GM19324 (cell line): ENCODE measurements around the gene NDUFV2.
"Not testable (repeated sequence)": the region's sequence is repeated elsewhere in the genome, so short reads cannot be mapped to it uniquely, and the experiment has no call there.

Experiments used
- ATAC-seq: cut with Tn5 transposase; IDR thresholded peaks from one replicate; pipeline ENCODE4 v1.9.1; 2021; ENCODE audit warnings: mild to moderate bottlenecking, moderate library complexity; ENCODE audit not compliant: unreplicated experiment, low FRiP score

The NDUFV2 gene

DNA sequence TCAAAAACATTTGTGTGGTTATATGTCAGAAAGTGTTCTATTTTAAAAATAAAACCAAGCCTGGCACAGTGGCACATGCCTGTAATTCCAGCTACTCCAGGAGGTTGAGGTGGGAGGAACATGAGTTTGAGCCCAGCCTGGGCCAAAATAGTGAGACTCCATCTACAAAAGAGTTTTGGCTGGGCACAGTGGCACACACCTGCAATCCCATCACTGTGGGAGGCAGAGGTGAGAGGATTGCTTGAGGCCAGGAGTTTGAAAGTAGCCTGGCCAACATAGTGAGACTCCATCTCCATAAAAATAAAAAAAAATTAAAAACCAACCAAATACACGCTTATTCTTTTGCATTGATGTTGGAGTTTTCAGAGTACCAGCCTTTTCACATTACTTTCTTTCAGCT, 43.7 kb downstream of the NDUFV2 start:
- no peak for ATAC-seq

DNA sequence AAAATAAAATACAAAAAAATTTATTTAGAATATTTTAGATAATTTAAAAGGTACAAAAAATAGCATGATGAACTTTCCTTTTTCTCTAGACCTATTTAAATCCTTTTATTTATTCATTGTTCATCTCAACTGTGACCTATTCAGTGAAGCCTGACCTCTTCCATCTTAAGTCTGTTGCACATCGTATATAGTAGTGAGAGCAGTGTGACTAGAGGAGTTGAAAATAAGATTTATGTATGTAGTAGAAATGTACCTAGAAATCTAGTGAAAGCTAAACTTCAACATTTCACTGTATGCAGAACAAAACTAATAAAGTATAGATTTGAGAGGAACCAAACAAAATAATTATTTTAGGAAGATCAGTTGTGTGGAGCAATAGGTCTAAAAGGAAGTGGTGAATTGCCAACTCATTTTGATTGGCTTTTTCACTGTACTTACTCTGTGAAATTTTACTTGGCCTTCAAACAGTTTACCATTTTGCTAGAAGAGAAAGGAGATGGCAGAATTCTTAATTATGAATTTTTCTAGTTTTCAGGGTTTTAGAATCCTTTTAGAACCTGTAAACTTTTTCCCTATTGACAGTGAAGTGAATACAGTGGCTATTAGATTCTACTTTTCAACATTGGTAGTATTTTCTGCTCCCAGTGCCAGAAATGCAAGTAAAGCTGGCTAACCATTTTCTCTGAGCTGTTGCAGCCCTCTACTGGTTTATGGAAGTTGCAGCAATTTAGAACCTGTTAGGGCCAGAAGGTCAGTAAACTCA, 45.1 kb downstream of the NDUFV2 start:
- no peak for ATAC-seq

DNA sequence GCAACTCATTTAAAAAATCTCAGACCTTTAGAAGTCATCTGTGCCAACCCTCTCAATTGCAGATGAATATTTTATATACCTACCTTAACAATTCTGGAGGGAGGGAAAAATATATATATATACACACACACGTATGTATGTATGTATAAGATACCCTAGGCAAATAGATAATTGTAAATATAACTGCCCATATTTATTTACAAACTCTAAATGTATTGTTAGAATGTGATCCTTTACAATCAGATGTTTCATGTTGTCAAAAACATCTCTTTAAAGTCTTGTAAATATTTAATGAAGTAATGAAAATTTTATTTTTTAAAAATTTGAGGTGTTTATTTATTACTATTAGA, 45.7 kb downstream of the NDUFV2 start:
- ATAC-seq = no peak

- no peak for ATAC-seq
Measured at GRCh38 chr18:9150121-9150520, 47.6 kb downstream of the NDUFV2 start.

- ATAC-seq = no peak
Measured at GRCh38 chr18:9153256-9153655, 50.8 kb downstream of the NDUFV2 start.

GRCh38 chr18:9156604-9157249, 54.2 kb downstream of the NDUFV2 start:
- no peak for ATAC-seq

DNA sequence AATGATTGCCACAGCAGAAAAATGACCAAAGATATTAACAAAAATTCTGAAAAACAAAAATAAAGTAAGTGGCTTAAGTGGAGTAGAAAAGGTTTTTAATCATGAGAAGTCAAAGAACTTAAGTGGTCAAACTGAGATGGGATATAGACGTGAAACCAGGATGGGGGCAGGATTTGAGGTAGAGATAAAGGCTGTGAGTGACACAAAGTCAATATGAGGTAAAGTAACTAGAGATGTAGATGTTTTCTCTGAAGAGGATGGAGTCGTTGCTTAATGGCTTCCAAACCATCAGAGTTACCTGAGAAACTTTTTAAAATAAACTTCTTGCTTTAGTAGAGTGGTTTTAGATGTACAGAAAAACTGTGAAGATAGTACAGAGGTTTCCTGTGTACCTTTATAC, 55.3 kb downstream of the NDUFV2 start:
- ATAC-seq = no peak

GRCh38 chr18:9160014-9160413, 57.5 kb downstream of the NDUFV2 start:
- ATAC-seq = no peak

DNA sequence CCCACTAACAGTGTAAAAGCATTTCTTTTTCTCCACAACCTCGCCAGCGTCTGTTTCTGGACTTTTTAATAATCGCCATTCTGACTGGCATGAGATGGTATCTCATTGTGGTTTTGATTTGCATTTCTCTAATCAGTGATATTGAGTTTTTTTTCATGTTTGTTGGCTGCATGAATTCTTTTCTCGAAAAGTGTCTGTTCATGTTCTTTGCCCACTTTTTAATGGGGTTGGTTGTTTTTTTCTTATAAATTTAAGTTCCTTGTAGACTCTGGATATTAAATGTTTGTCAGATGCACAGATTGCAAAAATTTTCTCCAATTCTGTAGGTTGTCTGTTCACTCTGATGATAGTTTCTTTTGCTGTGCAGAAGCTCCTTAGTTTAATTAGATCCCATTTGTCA, 60.2 kb downstream of the NDUFV2 start:
- not testable (repeated sequence) for ATAC-seq

DNA sequence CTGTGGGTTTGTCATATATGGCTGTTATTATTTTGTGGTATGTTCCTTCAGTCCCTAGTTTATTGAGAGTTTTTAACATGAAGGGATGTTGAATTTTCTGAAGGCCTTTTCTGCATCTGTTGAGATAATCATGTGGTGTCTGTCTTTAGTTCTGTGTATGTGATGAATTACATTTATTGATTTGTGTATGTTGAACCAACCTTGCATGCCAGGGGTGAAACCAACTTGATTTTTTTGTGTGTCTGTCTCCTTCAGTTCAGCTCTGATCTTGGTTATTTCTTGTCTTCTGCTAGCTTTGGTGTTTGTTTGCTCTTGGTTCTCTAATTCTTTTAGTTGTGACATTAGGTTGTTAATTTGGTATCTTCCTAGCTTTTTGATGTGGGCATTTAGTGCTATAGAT, 61.6 kb downstream of the NDUFV2 start:
- ATAC-seq = not testable (repeated sequence)

GRCh38 chr18:9165883-9166282, 63.4 kb downstream of the NDUFV2 start:
- not testable (repeated sequence) for ATAC-seq

GRCh38 chr18:9169515-9169914, 67.0 kb downstream of the NDUFV2 start:
- ATAC-seq = not testable (repeated sequence)

- ATAC-seq = not testable (repeated sequence)
Measured at GRCh38 chr18:9171919-9172318, 69.4 kb downstream of the NDUFV2 start.

DNA sequence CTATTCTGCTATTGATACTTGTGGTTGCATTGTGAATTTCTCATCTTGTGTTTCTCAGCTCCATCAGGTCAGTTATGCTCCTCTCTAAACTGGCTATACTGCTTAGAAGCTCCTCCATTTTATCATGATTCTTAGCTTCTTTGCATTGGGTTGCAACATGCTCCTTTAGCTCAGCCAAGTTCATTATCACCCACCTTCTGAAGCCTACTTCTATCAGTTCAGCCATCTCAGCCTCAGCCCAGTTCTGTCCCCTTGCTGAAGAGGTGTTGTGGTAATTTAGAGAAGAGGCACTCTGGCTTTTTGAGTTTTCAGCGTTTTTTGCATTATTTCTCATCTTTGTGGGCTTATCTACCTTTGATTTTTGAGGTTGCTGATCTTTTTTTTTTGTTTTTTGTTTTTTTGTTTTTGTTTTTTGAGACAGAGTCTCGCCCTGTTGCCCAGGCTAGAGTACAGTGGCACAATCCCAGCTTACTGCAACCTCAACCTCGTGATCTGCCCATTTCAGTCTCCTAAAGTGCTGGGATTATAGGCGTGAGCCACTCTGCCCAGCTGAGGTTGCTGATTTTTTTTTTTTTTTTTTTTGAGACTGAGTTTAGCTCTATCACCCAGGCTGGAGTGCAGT, 70.1 kb downstream of the NDUFV2 start:
- ATAC-seq = no peak

- no peak for ATAC-seq
Measured at GRCh38 chr18:9173770-9174233, 71.3 kb downstream of the NDUFV2 start.

GRCh38 chr18:9174302-9174701, 71.8 kb downstream of the NDUFV2 start:
- no peak for ATAC-seq

- ATAC-seq = no peak
Measured at GRCh38 chr18:9175115-9175514, 72.6 kb downstream of the NDUFV2 start.

- ATAC-seq = no peak
Measured at GRCh38 chr18:9177031-9177430, 74.5 kb downstream of the NDUFV2 start.

- ATAC-seq = no peak
Measured at GRCh38 chr18:9177466-9177865, 75.0 kb downstream of the NDUFV2 start.

GRCh38 chr18:9178557-9178956, 76.1 kb downstream of the NDUFV2 start:
- no peak for ATAC-seq

DNA sequence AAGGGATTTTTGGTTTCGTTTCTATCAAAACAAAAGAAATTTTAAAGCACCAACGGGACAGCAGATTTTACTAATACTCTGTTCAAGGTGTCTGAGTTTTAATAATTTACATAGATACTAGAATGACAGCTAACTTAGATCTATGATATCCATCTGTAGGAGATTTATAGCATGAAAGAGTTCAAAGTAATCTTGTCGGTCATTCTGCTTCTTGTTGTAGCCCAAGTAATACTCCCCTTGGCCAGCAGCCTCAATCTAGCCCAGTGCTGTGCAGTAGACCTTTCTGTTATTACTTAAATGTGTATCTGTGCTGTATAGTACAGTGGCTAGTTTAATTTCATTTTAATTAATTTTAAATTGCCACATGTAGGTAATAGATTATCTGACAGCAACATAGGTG, 78.8 kb downstream of the NDUFV2 start:
- no peak for ATAC-seq
